Measurements from ENCODE around the gene ZSCAN32. TPM values are rescaled to one million over a fixed set of nuclear protein-coding genes. Genes with fewer than 3 reads are reported as not detected.

ZSCAN32 gene
- total RNA-seq, 1 donor from 2014 or later, result 14.3 TPM

GRCh38 chr16:3375680-3376079 lies 25.1 kb downstream of the ZSCAN32 start:
- Mint-ChIP-seq H3K9me3 (ENCODE audit: unreplicated experiment) (peaks cover 34% of the 10 kb centered on the region), H3K4me3 (ENCODE audit: unreplicated experiment) (no peak overlapping the region), H3K36me3 (ENCODE audit: unreplicated experiment) (peaks cover 10% of the 10 kb centered on the region), H3K27me3 (ENCODE audit: unreplicated experiment) (no peaks in the 10 kb centered on the region), H3K27ac (ENCODE audit: unreplicated experiment) (no peak overlapping the region), H3K4me1 (ENCODE audit: unreplicated experiment) (no peaks in the 10 kb centered on the region)
- TF ChIP-seq CTCF (IDR thresholded peaks at IDR 0.05), result no peak
- no peak for DNase-seq (ENCODE audit: extremely low spot score, unreplicated experiment)

GRCh38 chr16:3369073-3369472 lies 31.7 kb downstream of the ZSCAN32 start:
- no peak for TF ChIP-seq CTCF (IDR thresholded peaks at IDR 0.05)
- Mint-ChIP-seq H3K36me3 (ENCODE audit: unreplicated experiment) (no peaks in the 10 kb centered on the region), H3K27ac (ENCODE audit: unreplicated experiment) (no peak overlapping the region), H3K9me3 (ENCODE audit: unreplicated experiment) (no peaks in the 10 kb centered on the region), H3K27me3 (ENCODE audit: unreplicated experiment) (no peaks in the 10 kb centered on the region), H3K4me3 (ENCODE audit: unreplicated experiment) (no peak overlapping the region), H3K4me1 (ENCODE audit: unreplicated experiment) (no peaks in the 10 kb centered on the region)
- no peak for DNase-seq (ENCODE audit: extremely low spot score, unreplicated experiment)

- no peaks in the 10 kb centered on the region for H3K4me1 Mint-ChIP-seq (ENCODE audit: unreplicated experiment)
- H3K36me3 Mint-ChIP-seq (ENCODE audit: unreplicated experiment), result no peaks in the 10 kb centered on the region
- H3K4me3 Mint-ChIP-seq (ENCODE audit: unreplicated experiment), result no peak overlapping the region
- H3K9me3 Mint-ChIP-seq (ENCODE audit: unreplicated experiment), result peaks cover 5% of the 10 kb centered on the region
- H3K27me3 Mint-ChIP-seq (ENCODE audit: unreplicated experiment), result peaks cover 7% of the 10 kb centered on the region
- no peak overlapping the region for H3K27ac Mint-ChIP-seq (ENCODE audit: unreplicated experiment)
- no peak for TF ChIP-seq CTCF (IDR thresholded peaks at IDR 0.05)
- no peak for DNase-seq (ENCODE audit: extremely low spot score, unreplicated experiment)
These were observed 35.9 kb downstream of the ZSCAN32 start for GRCh38 chr16:3364774-3365427.

- no peak for DNase-seq (ENCODE audit: extremely low spot score, unreplicated experiment)
- Mint-ChIP-seq H3K4me1 (ENCODE audit: unreplicated experiment) (no peaks in the 10 kb centered on the region), H3K27ac (ENCODE audit: unreplicated experiment) (no peak overlapping the region)
These were observed 37.0 kb downstream of the ZSCAN32 start for GRCh38 chr16:3363793-3364192.

GRCh38 chr16:3362931-3363330 lies 37.9 kb downstream of the ZSCAN32 start:
- TF ChIP-seq CTCF (IDR thresholded peaks at IDR 0.05), result no peak
- Mint-ChIP-seq H3K4me3 (ENCODE audit: unreplicated experiment) (no peak overlapping the region), H3K27ac (ENCODE audit: unreplicated experiment) (no peak overlapping the region), H3K4me1 (ENCODE audit: unreplicated experiment) (no peaks in the 10 kb centered on the region), H3K36me3 (ENCODE audit: unreplicated experiment) (no peaks in the 10 kb centered on the region), H3K9me3 (ENCODE audit: unreplicated experiment) (peaks cover 5% of the 10 kb centered on the region), H3K27me3 (ENCODE audit: unreplicated experiment) (peaks cover 7% of the 10 kb centered on the region)
- no peak for DNase-seq (ENCODE audit: extremely low spot score, unreplicated experiment)

More at GRCh38 chr16:3363793-3364192, 37.0 kb downstream of the ZSCAN32 start:
- Mint-ChIP-seq H3K9me3 (ENCODE audit: unreplicated experiment) (peaks cover 5% of the 10 kb centered on the region), H3K27me3 (ENCODE audit: unreplicated experiment) (peaks cover 7% of the 10 kb centered on the region), H3K4me3 (ENCODE audit: unreplicated experiment) (no peak overlapping the region), H3K36me3 (ENCODE audit: unreplicated experiment) (no peaks in the 10 kb centered on the region)
- TF ChIP-seq CTCF (IDR thresholded peaks at IDR 0.05), result no peak

Measured in osteocyte (in vitro differentiated cells).